ENCODE results near the gene KCNH5. TPM values are rescaled to one million over a fixed set of nuclear protein-coding genes. Genes with fewer than 3 reads are reported as not detected.

Gene KCNH5
- polyA plus RNA-seq, 1 of the 3 experiments (the other 2 are of a cell fraction), result not detected

DNA sequence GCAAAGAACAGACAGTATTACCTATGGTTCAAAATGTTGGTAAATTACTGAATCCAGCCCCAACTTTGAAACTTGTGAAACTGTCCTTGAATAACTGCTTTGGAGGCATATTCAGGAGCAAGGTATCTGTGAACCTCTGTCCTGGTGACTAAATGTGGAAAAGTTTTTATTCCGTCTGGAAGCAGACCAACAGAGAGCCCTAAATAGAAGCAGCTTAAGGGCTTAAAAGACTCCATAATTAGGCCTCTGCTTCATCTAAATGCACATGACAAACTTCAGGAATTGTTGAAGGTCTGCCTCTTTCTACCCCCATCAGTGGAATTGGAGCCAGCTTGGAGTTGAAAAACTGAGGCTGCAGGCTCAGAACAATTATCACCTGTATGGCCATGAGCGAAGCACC, 276.5 kb downstream of the KCNH5 start:
- H3K27ac ChIP-seq (ENCODE audit: low read depth in 2 of 2, low read length in 1 of 2), result no peak overlapping the region

DNA sequence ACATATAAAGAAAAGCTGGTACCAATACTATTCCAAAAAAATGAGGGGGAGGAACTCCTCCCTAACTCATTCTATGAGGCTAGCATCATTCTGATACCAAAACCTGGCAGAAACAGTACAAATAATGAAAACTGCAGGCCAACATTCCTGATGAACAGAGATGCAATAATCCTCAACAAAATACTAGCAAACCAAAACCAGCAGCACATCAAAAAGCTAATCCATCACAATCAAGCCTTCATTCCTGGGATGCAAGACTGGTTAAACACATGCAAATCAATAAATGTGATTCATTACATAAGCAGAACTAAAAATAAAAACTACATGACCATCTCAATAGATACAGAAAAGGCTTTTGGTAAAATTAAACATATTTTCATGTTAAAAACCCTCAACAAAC, 281.3 kb downstream of the KCNH5 start:
- Histone ChIP-seq H3K9ac (no peak overlapping the region), H3K4me3 (ENCODE audit: low read depth in 2 of 2, low read length in 1 of 2) (no peak overlapping the region), H3K9me2 (no peaks in the 10 kb centered on the region), H3K79me2 (ENCODE audit: insufficient read depth) (no peaks in the 10 kb centered on the region), H3K4me2 (no peak overlapping the region), H2AFZ (ENCODE audit: low read depth) (no peak overlapping the region), H4K20me1 (ENCODE audit: insufficient read depth) (no peaks in the 10 kb centered on the region), H3K27ac (ENCODE audit: low read depth in 2 of 2, low read length in 1 of 2) (no peak overlapping the region), H3F3A (replicated peaks; ENCODE audit: insufficient read depth) (no peaks in the 10 kb centered on the region), H3K27me3 (ENCODE audit: insufficient read depth) (no peaks in the 10 kb centered on the region), H3K4me1 (ENCODE audit: control insufficient read depth in 1 of 2, insufficient read depth in 2 of 2, low read depth in 1 of 2, low read length in 1 of 2) (peaks cover 0 to under 1% of the 10 kb centered on the region in 2 experiments; a peak in 1 of 4 replicates), H3K9me3 (no peaks in the 10 kb centered on the region), H3K36me3 (replicated peaks in 1 of 2; ENCODE audit: control insufficient read depth in 1 of 2, insufficient read depth in 2 of 2, low read length in 1 of 2) (no peaks in the 10 kb centered on the region)
- ChIA-PET CTCF (no interaction called here), POLR2A (no interaction called here)
- TF ChIP-seq GATA2 (CRISPR knock-in tag; IDR thresholded peaks at IDR 0.05) (no peak), CHD2 (IDR thresholded peaks at IDR 0.05; ENCODE audit: low read length, partially characterized antibody) (no peak)
- no peak for DNase-seq

More for the DNA sequence above, 276.5 kb downstream of the KCNH5 start:
- ChIA-PET CTCF (interaction anchor here (1.1 kb wide), 1 partner anchor 269 kb away, joined by 3 read pairs; no protein-coding TSS in a partner anchor), POLR2A (no interaction called here)
- H3K9me3 ChIP-seq, result no peaks in the 10 kb centered on the region
- TF ChIP-seq USF1 (IDR thresholded peaks at IDR 0.05; ENCODE audit: borderline replicate concordance, low read depth), result no peak
- no peak for TF ChIP-seq RAD21 (IDR thresholded peaks at IDR 0.05; ENCODE audit: low read length)
- no peak for TF ChIP-seq POLR2AphosphoS5 (IDR thresholded peaks at IDR 0.05; ENCODE audit: low read depth, low read length)
- TF ChIP-seq, protein P1, sequence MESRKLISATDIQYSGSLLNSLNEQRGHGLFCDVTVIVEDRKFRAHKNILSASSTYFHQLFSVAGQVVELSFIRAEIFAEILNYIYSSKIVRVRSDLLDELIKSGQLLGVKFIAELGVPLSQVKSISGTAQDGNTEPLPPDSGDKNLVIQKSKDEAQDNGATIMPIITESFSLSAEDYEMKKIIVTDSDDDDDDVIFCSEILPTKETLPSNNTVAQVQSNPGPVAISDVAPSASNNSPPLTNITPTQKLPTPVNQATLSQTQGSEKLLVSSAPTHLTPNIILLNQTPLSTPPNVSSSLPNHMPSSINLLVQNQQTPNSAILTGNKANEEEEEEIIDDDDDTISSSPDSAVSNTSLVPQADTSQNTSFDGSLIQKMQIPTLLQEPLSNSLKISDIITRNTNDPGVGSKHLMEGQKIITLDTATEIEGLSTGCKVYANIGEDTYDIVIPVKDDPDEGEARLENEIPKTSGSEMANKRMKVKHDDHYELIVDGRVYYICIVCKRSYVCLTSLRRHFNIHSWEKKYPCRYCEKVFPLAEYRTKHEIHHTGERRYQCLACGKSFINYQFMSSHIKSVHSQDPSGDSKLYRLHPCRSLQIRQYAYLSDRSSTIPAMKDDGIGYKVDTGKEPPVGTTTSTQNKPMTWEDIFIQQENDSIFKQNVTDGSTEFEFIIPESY (IDR thresholded peaks at IDR 0.05; ENCODE audit: borderline replicate concordance, low read depth), result no peak
- no peaks in the 10 kb centered on the region for H4K20me1 ChIP-seq (ENCODE audit: insufficient read depth)
- no peaks in the 10 kb centered on the region for H3K27me3 ChIP-seq (ENCODE audit: insufficient read depth)
- H3K9me2 ChIP-seq, result no peaks in the 10 kb centered on the region
- peaks cover 0 to 2% of the 10 kb centered on the region in 2 experiments; a peak in 1 of 4 replicates for H3K4me1 ChIP-seq (ENCODE audit: control insufficient read depth in 1 of 2, insufficient read depth in 2 of 2, low read depth in 1 of 2, low read length in 1 of 2)
- no peak overlapping the region for H3K4me3 ChIP-seq (ENCODE audit: low read depth in 2 of 2, low read length in 1 of 2)
- H3K4me2 ChIP-seq, result no peak overlapping the region
- no peaks in the 10 kb centered on the region for H3F3A ChIP-seq (replicated peaks; ENCODE audit: insufficient read depth)
- no peak overlapping the region for H3K9ac ChIP-seq
- DNase-seq, result no peak
- 34% methylated on average over 2 of the region's 2 CpGs for WGBS (ENCODE audit: low lambda C conversion rate)
- H2AFZ ChIP-seq (ENCODE audit: low read depth), result no peak overlapping the region
- no peaks in the 10 kb centered on the region for H3K79me2 ChIP-seq (ENCODE audit: insufficient read depth)
- no peaks in the 10 kb centered on the region for H3K36me3 ChIP-seq (replicated peaks in 1 of 2; ENCODE audit: control insufficient read depth in 1 of 2, insufficient read depth in 2 of 2, low read length in 1 of 2)

- Histone ChIP-seq H3K4me3 (ENCODE audit: low read depth in 2 of 2, low read length in 1 of 2) (no peak overlapping the region), H3K27me3 (ENCODE audit: insufficient read depth) (no peaks in the 10 kb centered on the region), H3K9me3 (no peaks in the 10 kb centered on the region), H3K4me2 (no peak overlapping the region), H3K9me2 (no peaks in the 10 kb centered on the region), H3K4me1 (ENCODE audit: control insufficient read depth in 1 of 2, insufficient read depth in 2 of 2, low read depth in 1 of 2, low read length in 1 of 2) (no peaks in the 10 kb centered on the region), H3K79me2 (ENCODE audit: insufficient read depth) (no peaks in the 10 kb centered on the region), H3K36me3 (replicated peaks in 1 of 2; ENCODE audit: control insufficient read depth in 1 of 2, insufficient read depth in 2 of 2, low read length in 1 of 2) (no peaks in the 10 kb centered on the region), H4K20me1 (ENCODE audit: insufficient read depth) (no peaks in the 10 kb centered on the region), H3F3A (replicated peaks; ENCODE audit: insufficient read depth) (no peaks in the 10 kb centered on the region), H3K9ac (no peak overlapping the region), H3K27ac (ENCODE audit: low read depth in 2 of 2, low read length in 1 of 2) (no peak overlapping the region), H2AFZ (ENCODE audit: low read depth) (no peak overlapping the region)
- 17% methylated on average over 2 of the region's 2 CpGs for WGBS (ENCODE audit: low lambda C conversion rate)
- no peak for DNase-seq
- ChIA-PET POLR2A (no interaction called here), CTCF (interaction anchor here (2.2 kb wide), 1 partner anchor 9 kb away, joined by 7 read pairs; no protein-coding TSS in a partner anchor)
- TF ChIP-seq MXI1 (IDR thresholded peaks at IDR 0.05; ENCODE audit: low read depth, low read length), result no peak
- no peak for TF ChIP-seq RXRA (IDR thresholded peaks at IDR 0.05; ENCODE audit: borderline replicate concordance, low read depth)
- TF ChIP-seq, protein P2, sequence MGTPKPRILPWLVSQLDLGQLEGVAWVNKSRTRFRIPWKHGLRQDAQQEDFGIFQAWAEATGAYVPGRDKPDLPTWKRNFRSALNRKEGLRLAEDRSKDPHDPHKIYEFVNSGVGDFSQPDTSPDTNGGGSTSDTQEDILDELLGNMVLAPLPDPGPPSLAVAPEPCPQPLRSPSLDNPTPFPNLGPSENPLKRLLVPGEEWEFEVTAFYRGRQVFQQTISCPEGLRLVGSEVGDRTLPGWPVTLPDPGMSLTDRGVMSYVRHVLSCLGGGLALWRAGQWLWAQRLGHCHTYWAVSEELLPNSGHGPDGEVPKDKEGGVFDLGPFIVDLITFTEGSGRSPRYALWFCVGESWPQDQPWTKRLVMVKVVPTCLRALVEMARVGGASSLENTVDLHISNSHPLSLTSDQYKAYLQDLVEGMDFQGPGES (IDR thresholded peaks at IDR 0.05; ENCODE audit: low read depth, low read length), result no peak
- no peak for TF ChIP-seq RCOR1 (IDR thresholded peaks at IDR 0.05; ENCODE audit: low read length)
- no peak for TF ChIP-seq USF1 (IDR thresholded peaks at IDR 0.05; ENCODE audit: borderline replicate concordance, low read depth)
- TF ChIP-seq, protein P3, sequence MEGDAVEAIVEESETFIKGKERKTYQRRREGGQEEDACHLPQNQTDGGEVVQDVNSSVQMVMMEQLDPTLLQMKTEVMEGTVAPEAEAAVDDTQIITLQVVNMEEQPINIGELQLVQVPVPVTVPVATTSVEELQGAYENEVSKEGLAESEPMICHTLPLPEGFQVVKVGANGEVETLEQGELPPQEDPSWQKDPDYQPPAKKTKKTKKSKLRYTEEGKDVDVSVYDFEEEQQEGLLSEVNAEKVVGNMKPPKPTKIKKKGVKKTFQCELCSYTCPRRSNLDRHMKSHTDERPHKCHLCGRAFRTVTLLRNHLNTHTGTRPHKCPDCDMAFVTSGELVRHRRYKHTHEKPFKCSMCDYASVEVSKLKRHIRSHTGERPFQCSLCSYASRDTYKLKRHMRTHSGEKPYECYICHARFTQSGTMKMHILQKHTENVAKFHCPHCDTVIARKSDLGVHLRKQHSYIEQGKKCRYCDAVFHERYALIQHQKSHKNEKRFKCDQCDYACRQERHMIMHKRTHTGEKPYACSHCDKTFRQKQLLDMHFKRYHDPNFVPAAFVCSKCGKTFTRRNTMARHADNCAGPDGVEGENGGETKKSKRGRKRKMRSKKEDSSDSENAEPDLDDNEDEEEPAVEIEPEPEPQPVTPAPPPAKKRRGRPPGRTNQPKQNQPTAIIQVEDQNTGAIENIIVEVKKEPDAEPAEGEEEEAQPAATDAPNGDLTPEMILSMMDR (IDR thresholded peaks at IDR 0.05), result no peak
- TF ChIP-seq MEF2A (IDR thresholded peaks at IDR 0.05; ENCODE audit: borderline replicate concordance, low read depth), result no peak
Observed at GRCh38 chr14:62759796-62760195, 285.5 kb downstream of the KCNH5 start.

Measured in SK-N-SH (cell line).